ENCODE data around the gene RAPGEF4. TPM values are rescaled to one million over a fixed set of nuclear protein-coding genes. Genes with fewer than 3 reads are reported as not detected.

RAPGEF4 gene
- total and polyA plus RNA-seq, 2 donors (not counting 1 experiment from before 2014, with no cell fraction given) = 0.22 to 0.30 TPM

GRCh38 chr2:172969166-172969565 lies 233.5 kb downstream of the RAPGEF4 start:
- Histone ChIP-seq H2AFZ (ENCODE audit: insufficient read depth, low read depth, low read length, poor library complexity, severe bottlenecking) (no peak overlapping the region), H3K9ac (ENCODE audit: low read length) (no peak overlapping the region), H3K27me3 (replicated peaks in 1 of 4; ENCODE audit: control extremely low read depth in 1 of 4, control insufficient read depth in 3 of 4, insufficient read depth in 4 of 4, low read length in 3 of 4) (no peaks in the 10 kb centered on the region), H3K4me2 (replicated peaks; ENCODE audit: low read depth, low read length, poor library complexity, severe bottlenecking) (no peak overlapping the region), H4K20me1 (ENCODE audit: control insufficient read depth, insufficient read depth, low read length, poor library complexity, severe bottlenecking) (no peaks in the 10 kb centered on the region), H3K36me3 (replicated peaks in 1 of 2; ENCODE audit: control extremely low read depth in 1 of 2, control insufficient read depth in 1 of 2, extremely low read depth in 1 of 2, insufficient read depth in 2 of 2, low read length in 1 of 2) (no peaks in the 10 kb centered on the region), H3K4me1 (ENCODE audit: control insufficient read depth in 2 of 2, insufficient read depth in 2 of 2, low read length in 2 of 2) (no peaks in the 10 kb centered on the region), H3K9me3 (ENCODE audit: control extremely low read depth in 1 of 3, control insufficient read depth in 2 of 3, insufficient read depth in 1 of 3, low read length in 2 of 3) (no peaks in the 10 kb centered on the region), H3K4me3 (ENCODE audit: control extremely low read depth in 1 of 5, extremely low read depth in 1 of 5, insufficient read depth in 1 of 5, low read depth in 2 of 5, low read length in 4 of 5) (no peak overlapping the region), H3K79me2 (ENCODE audit: control insufficient read depth, insufficient read depth, low read length) (no peaks in the 10 kb centered on the region), H3K27ac (ENCODE audit: low read length in 2 of 2) (no peak overlapping the region)
- no peak for ATAC-seq (ENCODE audit: low read depth)
- no peak for TF ChIP-seq CTCF (IDR thresholded peaks at IDR 0.05)
- TF ChIP-seq EZH2 (IDR thresholded peaks at IDR 0.05; ENCODE audit: borderline replicate concordance, insufficient read depth, low read depth, low read length, poor library complexity, severe bottlenecking) = no peak
- Mint-ChIP-seq H3K27me3 (peaks cover 25% of the 10 kb centered on the region), H3K9me3 (ENCODE audit: insufficient read depth) (no peaks in the 10 kb centered on the region), H3K4me1 (no peaks in the 10 kb centered on the region), H3K27ac (no peak overlapping the region), H3K4me3 (no peak overlapping the region)
- intact Hi-C loops (cut with micrococcal nuclease) = no loop called here
- ChIA-PET CTCF (interaction anchor here (0.6 kb wide), 1 partner anchor 475 kb away, joined by 3 read pairs; no protein-coding TSS in a partner anchor), POLR2A (no interaction called here)
- no peak for DNase-seq
- no CpG with 5 or more reads among the region's 1 CpG for WGBS (ENCODE audit: insufficient coverage)

GRCh38 chr2:172969609-172970008 lies 234.0 kb downstream of the RAPGEF4 start:
- H3K79me2 ChIP-seq (ENCODE audit: control insufficient read depth, insufficient read depth, low read length) = no peaks in the 10 kb centered on the region
- CTCF ChIA-PET = interaction anchor here (0.6 kb wide), 1 partner anchor 475 kb away, joined by 3 read pairs; no protein-coding TSS in a partner anchor
- Mint-ChIP-seq H3K4me1 (no peaks in the 10 kb centered on the region), H3K27me3 (peaks cover 25% of the 10 kb centered on the region), H3K4me3 (no peak overlapping the region), H3K9me3 (ENCODE audit: insufficient read depth) (no peaks in the 10 kb centered on the region), H3K27ac (no peak overlapping the region)
- no CpG with 5 or more reads among the region's 3 CpGs for WGBS (ENCODE audit: insufficient coverage)
- H3K9ac ChIP-seq (ENCODE audit: low read length) = no peak overlapping the region
- DNase-seq = no peak
- no peaks in the 10 kb centered on the region for H3K4me1 ChIP-seq (ENCODE audit: control insufficient read depth in 2 of 2, insufficient read depth in 2 of 2, low read length in 2 of 2)
- no peak for ATAC-seq (ENCODE audit: low read depth)
- no peak overlapping the region for H3K4me2 ChIP-seq (replicated peaks; ENCODE audit: low read depth, low read length, poor library complexity, severe bottlenecking)
- no peak overlapping the region for H3K27ac ChIP-seq (ENCODE audit: low read length in 2 of 2)
- no peaks in the 10 kb centered on the region for H3K27me3 ChIP-seq (replicated peaks in 1 of 4; ENCODE audit: control extremely low read depth in 1 of 4, control insufficient read depth in 3 of 4, insufficient read depth in 4 of 4, low read length in 3 of 4)
- POLR2A ChIA-PET = no interaction called here
- H3K36me3 ChIP-seq (replicated peaks in 1 of 2; ENCODE audit: control extremely low read depth in 1 of 2, control insufficient read depth in 1 of 2, extremely low read depth in 1 of 2, insufficient read depth in 2 of 2, low read length in 1 of 2) = no peaks in the 10 kb centered on the region
- H4K20me1 ChIP-seq (ENCODE audit: control insufficient read depth, insufficient read depth, low read length, poor library complexity, severe bottlenecking) = no peaks in the 10 kb centered on the region
- no peaks in the 10 kb centered on the region for H3K9me3 ChIP-seq (ENCODE audit: control extremely low read depth in 1 of 3, control insufficient read depth in 2 of 3, insufficient read depth in 1 of 3, low read length in 2 of 3)
- intact Hi-C loops (cut with micrococcal nuclease) = no loop called here
- H3K4me3 ChIP-seq (ENCODE audit: control extremely low read depth in 1 of 5, extremely low read depth in 1 of 5, insufficient read depth in 1 of 5, low read depth in 2 of 5, low read length in 4 of 5) = no peak overlapping the region
- TF ChIP-seq CTCF (IDR thresholded peaks at IDR 0.05) (no peak), EZH2 (IDR thresholded peaks at IDR 0.05; ENCODE audit: borderline replicate concordance, insufficient read depth, low read depth, low read length, poor library complexity, severe bottlenecking) (no peak)
- H2AFZ ChIP-seq (ENCODE audit: insufficient read depth, low read depth, low read length, poor library complexity, severe bottlenecking) = no peak overlapping the region

All from B cell (primary cell).